NCI-H1930 (cell line): ENCODE results near the gene ABCD2.
"Not testable (repeated sequence)": the region's sequence is repeated elsewhere in the genome, so short reads cannot be mapped to it uniquely, and the experiment has no call there.

Experiments used
- DNase-seq, 2 experiments: peaks; one replicate each; lab custom pipeline; 2025; lab: John Stamatoyannopoulos, UW

Gene ABCD2

DNA sequence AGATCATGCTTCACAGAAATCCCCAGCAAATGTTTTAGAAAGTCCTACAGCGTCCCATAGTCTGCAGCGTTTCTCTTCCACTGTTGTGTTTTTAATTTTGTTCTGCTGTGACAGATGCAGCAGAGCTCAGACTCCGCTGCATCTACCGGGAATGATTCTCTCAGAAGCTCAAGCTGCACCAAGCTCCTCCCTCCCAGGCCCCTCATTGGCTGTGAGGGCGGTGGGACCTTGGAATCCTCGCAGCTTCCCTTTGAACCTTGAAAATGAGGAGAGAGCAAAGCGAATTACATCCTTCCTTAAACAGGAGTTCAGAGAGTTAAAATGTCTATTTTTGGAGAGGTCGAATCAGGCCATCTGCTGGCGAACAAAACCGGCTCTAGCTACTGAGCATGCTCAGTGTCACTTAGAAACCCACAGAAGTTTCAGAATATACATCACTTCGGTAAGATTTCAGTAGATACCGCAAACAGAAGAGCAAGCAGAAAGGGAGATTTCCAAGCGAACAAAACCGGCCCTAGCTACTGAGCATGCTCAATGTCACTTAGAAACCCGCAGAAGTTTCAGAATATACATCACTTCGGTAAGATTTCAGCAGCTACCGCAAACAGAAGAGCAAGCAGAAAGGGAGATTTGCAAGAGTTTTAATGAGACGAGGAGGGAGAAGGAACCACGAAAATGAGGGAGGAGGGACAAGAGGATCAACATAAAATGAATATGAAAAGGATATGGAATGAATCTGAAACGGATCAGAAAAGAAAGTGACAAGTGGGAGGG lies at the start of gene ABCD2:
Gene ABCD2 (minus strand): TSS at position 144 of the 774 bp plus-strand sequence. CDS start 188 bp downstream, outside the sequence.
- DNase-seq = peak; percentile 59 to 65

GRCh38 chr12:39660101-39660500 lies 40.5 kb upstream of the ABCD2 start:
- DNase-seq = no peak

DNA sequence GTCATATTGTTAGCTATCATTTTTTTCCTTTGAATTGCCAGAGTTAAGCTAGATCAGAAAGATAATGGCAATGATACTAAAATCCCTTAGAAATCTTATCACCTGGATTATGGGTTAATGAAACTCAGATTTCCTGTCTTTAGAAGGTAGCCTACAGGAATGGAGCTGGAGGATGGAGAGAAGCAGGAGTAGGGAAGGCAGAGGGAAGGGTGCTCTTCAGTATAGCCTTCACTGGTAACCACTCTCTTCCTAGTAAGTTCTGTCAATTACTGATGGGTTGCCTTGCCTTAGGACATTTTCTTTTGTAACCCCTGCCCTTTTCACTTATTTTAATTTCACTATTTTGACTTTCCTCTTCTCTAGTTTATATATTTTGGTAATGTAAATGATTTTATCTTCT lies 27.8 kb upstream of the ABCD2 start:
- DNase-seq = no peak

DNA sequence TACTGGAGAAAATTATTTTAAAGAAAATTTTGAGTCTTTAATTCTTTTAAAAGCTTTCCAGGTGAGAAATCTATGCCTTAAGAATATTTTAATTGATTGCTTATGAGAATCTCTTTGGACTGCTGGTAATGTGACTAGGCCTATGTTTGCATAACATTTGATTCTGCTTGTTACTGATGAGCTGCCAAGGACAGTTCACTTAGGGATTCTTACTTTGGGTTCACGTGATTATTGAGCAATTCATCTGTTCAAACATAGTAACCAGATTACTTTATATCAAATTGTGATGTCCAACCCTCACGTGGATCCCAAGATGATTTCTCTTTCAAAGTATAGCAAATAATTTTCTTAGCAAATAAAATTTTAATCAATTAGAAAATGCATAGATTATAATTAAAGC lies 27.4 kb upstream of the ABCD2 start:
- no peak for DNase-seq

- no peak for DNase-seq
Observed at GRCh38 chr12:39643052-39643451, 23.4 kb upstream of the ABCD2 start.

DNA sequence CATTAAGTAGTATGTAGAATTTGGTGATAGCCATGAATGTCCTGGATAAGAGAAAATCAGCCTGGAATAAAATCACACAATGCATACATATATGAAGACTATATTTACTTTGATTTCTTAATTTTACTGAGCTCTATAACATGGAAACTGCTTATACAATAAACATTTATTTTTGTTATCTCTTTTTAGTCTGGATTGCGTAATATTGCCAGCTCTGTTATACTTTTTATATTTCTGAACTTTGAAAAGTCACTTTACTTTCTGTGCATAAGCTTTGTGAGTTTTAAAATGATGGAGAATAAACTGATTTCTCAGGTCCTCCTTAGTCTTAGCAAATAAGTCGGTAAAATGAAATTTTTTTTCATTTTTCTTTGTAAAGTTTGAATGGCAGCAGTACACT lies 19.2 kb upstream of the ABCD2 start:
- no peak for DNase-seq

DNA sequence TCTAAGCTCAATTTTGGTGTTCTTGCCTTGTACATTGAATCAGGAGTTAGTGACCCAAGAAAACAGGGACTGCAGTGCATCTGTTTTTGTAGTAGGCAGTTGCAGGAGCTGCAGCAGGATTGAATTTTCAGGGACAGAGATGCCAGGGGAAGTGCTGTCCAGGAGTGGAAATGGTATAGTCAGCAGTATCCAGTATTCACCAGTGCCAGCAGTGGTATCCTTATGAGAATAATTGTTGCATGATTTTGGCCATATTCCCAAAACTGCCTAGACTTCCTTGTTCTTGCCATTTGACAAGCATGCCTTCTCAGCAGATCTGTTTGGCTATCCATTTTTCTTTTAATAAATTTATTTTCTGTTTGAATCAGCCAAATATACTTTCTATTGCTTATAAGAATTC lies 18.6 kb upstream of the ABCD2 start:
- no peak for DNase-seq

GRCh38 chr12:39632670-39633069 lies 13.1 kb upstream of the ABCD2 start:
- no peak for DNase-seq

- DNase-seq = no peak
Observed at GRCh38 chr12:39628836-39629235, 9.2 kb upstream of the ABCD2 start.

GRCh38 chr12:39627914-39628313 lies 8.3 kb upstream of the ABCD2 start:
- no peak for DNase-seq

DNA sequence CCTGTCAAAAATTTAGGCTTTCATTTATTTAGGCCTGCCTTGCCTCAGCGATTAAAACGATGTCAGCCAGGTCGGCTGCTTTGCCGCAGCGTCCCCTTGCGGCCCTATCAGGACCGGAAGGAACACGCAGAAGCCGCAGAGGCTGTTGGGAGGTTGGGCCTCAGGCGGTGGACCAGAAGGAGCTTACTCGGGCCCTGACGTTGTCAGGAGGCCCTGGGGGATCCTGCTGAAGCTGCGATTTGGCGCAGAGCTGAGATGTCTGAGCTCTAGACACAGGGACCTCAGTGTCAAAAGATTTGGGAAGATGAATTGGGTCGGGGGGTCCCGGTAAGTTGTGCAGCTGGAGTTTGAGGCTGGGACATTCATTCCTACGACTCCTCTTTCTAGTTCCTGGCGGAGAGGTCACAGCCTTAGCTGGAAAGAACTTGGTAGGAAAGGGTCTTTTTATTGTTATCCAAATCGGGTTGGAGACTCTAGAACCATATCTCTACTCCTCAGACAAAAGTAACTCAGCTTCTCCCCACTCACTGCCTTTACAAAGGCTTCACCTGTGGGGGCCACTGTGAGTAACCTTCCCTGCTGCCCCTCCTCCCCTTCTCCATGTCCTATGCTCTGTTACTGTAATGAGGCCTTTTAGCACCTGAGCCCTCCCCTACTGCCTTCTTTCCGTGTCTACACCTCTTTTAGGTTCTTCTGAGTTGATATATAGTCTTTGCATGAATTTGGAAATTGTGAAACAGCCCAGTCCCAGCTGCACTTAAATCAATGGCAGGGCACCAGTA lies 6.6 kb upstream of the ABCD2 start:
- no peak for DNase-seq

- no peak for DNase-seq
Observed at GRCh38 chr12:39623919-39624318, 4.3 kb upstream of the ABCD2 start.

DNA sequence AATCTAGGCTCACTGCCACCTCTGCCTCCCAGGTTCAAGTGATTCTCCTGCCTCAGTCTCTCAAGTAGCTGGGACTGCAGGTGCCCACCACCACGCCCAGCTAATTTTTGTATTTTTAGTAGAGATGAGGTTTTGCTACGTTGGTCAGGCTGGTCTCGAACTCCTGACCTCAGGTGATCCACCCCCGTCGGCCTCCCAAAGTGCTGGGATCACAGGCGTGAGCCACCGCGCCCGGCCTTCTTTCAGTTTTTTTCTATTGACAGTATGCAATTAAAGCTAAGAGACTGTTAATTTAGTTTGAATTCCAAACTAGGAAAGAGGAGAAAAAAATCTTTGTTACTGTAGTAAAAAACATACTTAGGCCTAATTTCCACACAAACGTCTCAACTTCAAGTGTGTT lies 3.6 kb upstream of the ABCD2 start:
- DNase-seq = not testable (repeated sequence)

DNA sequence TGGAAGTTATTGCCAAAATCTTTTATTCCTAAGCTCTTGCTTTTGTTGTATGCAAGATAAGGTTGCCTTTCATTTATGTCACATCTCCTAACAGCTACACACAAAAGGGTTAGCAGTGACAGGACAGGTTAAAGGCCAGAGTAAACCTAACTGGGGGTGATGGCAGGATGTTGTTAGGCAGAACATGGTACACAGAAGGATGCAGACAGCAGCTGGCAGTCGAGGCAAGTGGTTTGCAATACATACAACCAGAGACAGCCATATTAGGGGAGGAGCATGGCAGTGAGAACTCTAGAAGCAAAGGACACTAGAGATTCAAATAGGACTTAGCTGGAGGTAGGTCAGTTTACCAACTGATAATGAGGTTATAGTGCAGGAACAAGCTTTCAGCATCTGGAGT lies 2.7 kb upstream of the ABCD2 start:
- no peak for DNase-seq

DNA sequence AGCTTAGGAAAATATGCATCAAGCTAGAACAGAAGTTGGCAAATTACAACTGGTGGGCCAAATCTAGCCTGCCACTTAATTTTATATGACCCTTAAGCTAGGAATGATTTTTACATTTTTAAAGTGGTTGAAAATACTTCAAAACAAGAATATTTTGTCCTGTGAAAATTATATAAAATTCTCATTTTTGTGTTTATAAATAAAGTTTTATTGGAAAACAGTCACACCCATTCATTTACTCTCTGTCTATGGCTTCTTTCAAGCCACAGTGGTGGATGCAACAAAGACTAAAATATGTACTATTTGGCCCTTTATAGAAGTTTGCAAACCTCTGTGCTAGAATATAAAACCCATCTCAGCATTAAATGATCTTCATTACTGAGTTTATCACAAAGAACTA lies 2.1 kb upstream of the ABCD2 start:
- DNase-seq = no peak

DNA sequence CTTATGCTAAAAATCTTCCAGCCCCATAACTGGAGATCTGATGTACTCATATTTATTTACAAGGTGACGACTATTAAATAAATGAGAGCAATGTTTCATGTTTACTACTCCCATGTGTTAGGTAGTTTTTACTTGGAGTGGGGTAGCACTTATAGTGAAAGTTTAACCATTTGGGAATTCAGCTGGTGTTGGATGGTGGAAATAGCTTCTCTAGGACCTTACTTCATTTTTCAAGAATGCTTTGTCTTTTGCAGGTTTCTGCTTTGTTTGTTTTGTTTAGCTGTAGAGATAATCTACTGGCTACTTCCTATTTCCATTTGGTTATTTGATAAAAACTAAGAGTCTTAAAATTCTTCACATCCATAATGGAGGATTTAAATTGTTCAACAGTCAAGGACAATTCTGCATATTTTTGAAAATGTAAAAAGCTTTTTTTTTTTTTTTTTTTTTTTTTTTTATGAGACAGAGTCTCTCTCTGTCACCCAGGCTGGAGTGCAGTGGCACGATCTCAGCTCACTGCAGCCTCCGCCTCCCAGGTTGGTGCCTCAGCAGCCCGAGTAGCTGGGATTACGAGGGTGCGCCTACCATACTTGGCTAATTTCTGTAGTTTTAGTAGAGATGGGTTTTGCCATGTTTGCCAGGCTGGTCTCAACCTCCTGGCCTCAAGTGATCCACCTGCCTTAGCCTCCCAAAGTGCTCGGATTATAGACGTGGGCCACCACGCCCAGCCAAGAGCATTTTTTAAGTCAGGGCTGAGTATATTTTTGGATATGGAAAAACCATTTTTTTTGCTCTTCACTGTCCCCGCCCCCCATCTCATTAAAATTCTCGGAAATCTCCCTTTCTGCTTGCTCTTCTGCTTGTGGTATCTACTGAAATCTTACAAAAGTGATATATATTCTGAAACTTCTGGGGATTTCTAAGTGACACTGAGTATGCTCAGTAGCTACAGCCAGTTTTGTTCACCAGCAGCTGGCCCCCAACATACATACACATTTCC lies 1.4 kb upstream of the ABCD2 start:
- DNase-seq = no peak

DNA sequence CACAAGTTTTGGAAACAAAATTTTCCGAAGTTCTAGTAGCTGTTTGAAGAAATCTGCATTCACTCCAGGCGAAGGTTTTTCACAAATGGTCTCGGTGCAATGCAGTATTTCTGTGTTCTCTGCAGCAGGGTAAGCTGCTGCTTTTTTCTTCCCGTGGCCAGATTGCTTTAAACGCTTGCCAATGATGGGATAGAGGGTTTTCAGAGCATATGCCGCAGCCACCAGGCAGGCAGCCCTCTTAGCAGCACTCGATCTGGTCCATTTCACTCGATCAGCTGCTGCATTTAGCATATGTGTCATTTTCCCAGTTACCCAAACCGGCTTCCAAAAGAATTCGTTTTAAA lies 315 bp downstream of the ABCD2 start:
- no peak for DNase-seq

DNA sequence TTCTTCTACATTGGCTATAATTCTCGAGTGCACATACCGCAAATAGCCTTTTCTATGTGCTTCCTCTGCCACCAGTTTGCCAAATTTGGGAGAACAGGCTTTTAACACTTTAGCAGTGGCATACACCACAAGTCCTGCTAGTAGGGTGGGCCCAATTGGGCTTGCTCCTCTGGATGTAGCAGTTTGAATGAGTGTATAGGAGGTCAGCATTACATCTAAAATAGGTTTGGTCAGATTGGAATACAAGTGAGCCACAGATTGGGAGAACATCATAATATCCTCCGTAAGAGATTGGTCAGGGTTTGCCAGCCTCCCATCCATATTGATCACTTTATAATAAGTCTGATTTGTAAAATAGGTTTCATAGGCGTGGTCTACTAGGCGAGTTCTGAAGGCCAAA lies 902 bp downstream of the ABCD2 start:
- DNase-seq = no peak

DNA sequence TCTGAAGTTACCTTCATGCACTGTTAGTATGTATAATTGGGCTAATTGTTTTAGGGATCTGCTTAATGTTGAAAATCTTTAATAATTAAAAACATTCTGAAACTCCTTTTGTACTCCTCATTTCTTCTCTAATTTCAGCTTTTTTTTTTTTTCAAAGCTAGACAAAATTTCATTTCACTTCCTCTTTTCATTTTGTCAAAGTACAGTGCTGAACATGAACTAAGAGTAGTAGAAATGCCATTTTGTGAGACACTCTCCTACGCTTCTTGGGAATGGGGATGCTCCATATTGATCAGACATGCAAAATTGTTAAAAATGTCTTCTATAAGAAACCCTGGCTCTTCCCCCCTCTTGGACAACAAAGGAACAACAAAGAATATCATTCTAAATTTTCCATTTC lies 1.7 kb downstream of the ABCD2 start:
- no peak for DNase-seq

- no peak for DNase-seq
Observed at GRCh38 chr12:39616666-39617065, 2.9 kb downstream of the ABCD2 start.

GRCh38 chr12:39616251-39616650 lies 3.4 kb downstream of the ABCD2 start:
- no peak for DNase-seq

DNA sequence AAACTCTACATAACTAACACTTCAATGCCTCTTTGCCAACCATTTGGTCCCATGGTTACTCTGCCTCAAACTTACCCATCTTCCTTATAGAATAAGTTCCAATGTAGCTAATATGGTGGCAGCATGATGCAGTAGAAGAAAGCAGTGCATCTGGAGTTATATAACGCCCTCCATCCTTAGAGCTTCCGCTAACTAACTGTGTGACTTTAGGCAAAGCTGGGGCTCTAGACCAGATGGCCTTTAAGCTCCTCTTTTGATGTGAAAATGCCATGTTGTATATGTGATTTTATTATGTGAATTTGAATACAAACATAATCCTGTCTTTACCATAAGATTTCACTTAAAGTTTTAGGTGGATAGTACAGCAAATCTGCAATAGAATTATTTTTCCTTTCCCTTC lies 6.1 kb downstream of the ABCD2 start:
- no peak for DNase-seq
